Epidermal melanocyte (primary cell): Measurements from ENCODE around the gene PRKRA.
"Not testable (repeated sequence)": the region's sequence is repeated elsewhere in the genome, so short reads cannot be mapped to it uniquely, and the experiment has no call there.

Experiments used
- DNase-seq: peaks from one replicate; pipeline ENCODE4 v3.0.0; 2011; ENCODE audit warnings: low spot score; ENCODE audit not compliant: insufficient read length

Gene PRKRA

GRCh38 chr2:178414266-178415247, 36.4 kb downstream of the PRKRA start:
- peak; percentile 80 for DNase-seq

- DNase-seq, result peak; percentile 28
Observed at GRCh38 chr2:178413472-178414265, 37.3 kb downstream of the PRKRA start.

GRCh38 chr2:178412453-178412852, 38.5 kb downstream of the PRKRA start:
- DNase-seq, result not testable (repeated sequence)

- no peak for DNase-seq
Observed at GRCh38 chr2:178412047-178412446, 38.9 kb downstream of the PRKRA start.

- no peak for DNase-seq
Observed at GRCh38 chr2:178409261-178409660, 41.7 kb downstream of the PRKRA start.

GRCh38 chr2:178404368-178404767, 46.6 kb downstream of the PRKRA start:
- peak; percentile 21 for DNase-seq

- DNase-seq, result no peak
Observed at GRCh38 chr2:178403671-178404306, 47.2 kb downstream of the PRKRA start.

- DNase-seq, result no peak
Observed at GRCh38 chr2:178401994-178402437, 49.0 kb downstream of the PRKRA start.

GRCh38 chr2:178397002-178397605, 53.9 kb downstream of the PRKRA start:
- no peak for DNase-seq

- no peak for DNase-seq
Observed at GRCh38 chr2:178395941-178396570, 54.9 kb downstream of the PRKRA start.

GRCh38 chr2:178395295-178395694, 55.7 kb downstream of the PRKRA start:
- DNase-seq, result no peak

- DNase-seq, result no peak
Observed at GRCh38 chr2:178394859-178395258, 56.1 kb downstream of the PRKRA start.

GRCh38 chr2:178392215-178392614, 58.8 kb downstream of the PRKRA start:
- no peak for DNase-seq

GRCh38 chr2:178391701-178392100, 59.3 kb downstream of the PRKRA start:
- no peak for DNase-seq

- DNase-seq, result no peak
Observed at GRCh38 chr2:178388287-178388686, 62.7 kb downstream of the PRKRA start.

GRCh38 chr2:178386986-178387597, 63.9 kb downstream of the PRKRA start:
- DNase-seq, result no peak

GRCh38 chr2:178385595-178386148, 65.3 kb downstream of the PRKRA start:
- no peak for DNase-seq

- no peak for DNase-seq
Observed at GRCh38 chr2:178383718-178384117, 67.3 kb downstream of the PRKRA start.
